Mesodermal cell (in vitro differentiated cells): ENCODE results near the gene GTPBP10. TPM values are rescaled to one million over a fixed set of nuclear protein-coding genes. Genes with fewer than 3 reads are reported as not detected.
A peak's percentile ranks its signal among the peaks of the same experiment; 100 is the strongest.

Source experiments
- H3K27ac ChIP-seq: 2 replicates; pipeline ENCODE4 v1.7.0; 2013; ENCODE audit warnings: mild to moderate bottlenecking, low read depth, low read length, moderate library complexity; ENCODE audit not compliant: severe bottlenecking
- H3K36me3 ChIP-seq: 2 replicates; pipeline ENCODE4 v1.7.1; 2013; ENCODE audit warnings: mild to moderate bottlenecking, low read length, moderate library complexity; ENCODE audit not compliant: control insufficient read depth, insufficient read depth
- H3K4me1 ChIP-seq: one replicate; pipeline ENCODE4 v1.7.1; 2013; ENCODE audit warnings: mild to moderate bottlenecking, low read length; ENCODE audit not compliant: insufficient read depth, control insufficient read depth, poor library complexity, severe bottlenecking
- H3K4me3 ChIP-seq: 2 replicates; pipeline ENCODE4 v1.7.0; 2013; ENCODE audit warnings: low read length, control low read depth, mild to moderate bottlenecking; ENCODE audit not compliant: insufficient read depth, poor library complexity, severe bottlenecking; ENCODE audit errors: extremely low read depth
- H3K9me3 ChIP-seq: 2 replicates; pipeline ENCODE4 v1.7.1; 2013; ENCODE audit warnings: mild to moderate bottlenecking, low read length, moderate library complexity; ENCODE audit not compliant: control insufficient read depth
- WGBS, 2 experiments: methylation state at CpG; one replicate each; pipeline ENCODE4 v1.1.5; 2013; ENCODE audit warnings: missing lambda C conversion rate in 2 of 2; ENCODE audit not compliant: insufficient coverage in 2 of 2; 5-methylcytosine and 5-hydroxymethylcytosine counted together
- polyA plus RNA-seq, 2 experiments: library from polyadenylated mRNA; stranded (reverse); fragments of 50-300 nt; gene quantifications; one replicate each; pipeline ENCODE4 v1.2.3, GENCODE V29; 2013

GTPBP10 gene, protein sequence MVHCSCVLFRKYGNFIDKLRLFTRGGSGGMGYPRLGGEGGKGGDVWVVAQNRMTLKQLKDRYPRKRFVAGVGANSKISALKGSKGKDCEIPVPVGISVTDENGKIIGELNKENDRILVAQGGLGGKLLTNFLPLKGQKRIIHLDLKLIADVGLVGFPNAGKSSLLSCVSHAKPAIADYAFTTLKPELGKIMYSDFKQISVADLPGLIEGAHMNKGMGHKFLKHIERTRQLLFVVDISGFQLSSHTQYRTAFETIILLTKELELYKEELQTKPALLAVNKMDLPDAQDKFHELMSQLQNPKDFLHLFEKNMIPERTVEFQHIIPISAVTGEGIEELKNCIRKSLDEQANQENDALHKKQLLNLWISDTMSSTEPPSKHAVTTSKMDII
- 17.7 TPM for polyA plus RNA-seq (2013, experiment 1 of 2)
- polyA plus RNA-seq (2013, experiment 2 of 2) = 19.1 TPM

DNA sequence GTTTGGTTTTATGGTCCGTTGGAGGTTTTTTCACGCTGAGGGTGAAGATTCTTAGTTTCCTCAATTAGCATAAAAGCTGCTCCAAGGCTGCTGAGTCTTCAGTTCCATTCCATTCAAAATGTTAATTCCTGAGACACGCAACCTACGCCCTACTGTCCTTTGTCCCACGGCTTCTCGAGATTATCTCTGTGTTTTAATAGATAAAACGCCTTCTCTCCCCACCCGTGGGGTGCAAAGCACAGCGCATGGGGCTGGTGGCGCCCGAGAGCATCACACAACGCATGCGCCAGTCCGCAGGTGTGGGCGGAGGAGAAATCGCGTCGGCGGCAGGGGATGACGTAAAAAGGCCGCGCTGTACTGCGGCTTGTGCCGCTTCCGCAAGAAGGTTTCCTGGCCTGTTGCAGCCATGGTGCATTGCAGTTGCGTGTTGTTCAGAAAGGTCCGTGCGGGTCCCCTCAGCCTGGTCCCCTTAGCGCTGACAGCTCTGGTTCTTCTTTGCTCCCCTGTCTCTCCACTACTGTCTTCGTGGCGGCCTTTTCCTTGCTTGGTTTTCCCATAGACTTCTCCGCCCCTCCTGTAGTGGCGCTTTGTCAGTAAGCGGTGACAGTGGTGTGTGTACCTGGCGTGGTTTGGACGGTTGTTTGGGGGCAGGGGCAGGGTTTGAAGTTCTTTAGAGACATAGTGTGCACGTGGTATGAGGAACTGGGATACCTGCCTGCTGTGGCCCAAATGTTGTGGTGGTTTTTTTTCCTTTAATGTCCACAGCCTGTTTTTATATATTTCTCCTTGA, at the start of gene GTPBP10:
GTPBP10 (plus strand) TSS at position 381 of the 790 bp plus-strand sequence; CDS start at position 407, 26 bp downstream.
- Histone ChIP-seq H3K27ac (peak within 1 kb of the TSS; percentile 89), H3K4me1 (peaks cover 9% of the 10 kb centered on the region), H3K9me3 (no peaks in the 10 kb centered on the region), H3K36me3 (no peaks in the 10 kb centered on the region), H3K4me3 (peak within 1 kb of the TSS; percentile 94)
- WGBS, 2 experiments = 0% methylated on average over 26 to 28 of the region's 37 CpGs

GRCh38 chr7:90298145-90299038, 48.1 kb upstream of the GTPBP10 start:
- H3K9me3 ChIP-seq = peaks cover 5% of the 10 kb centered on the region
- WGBS, 2 experiments = no CpG with 5 or more reads among the region's 5 CpGs
- no peak overlapping the region for H3K27ac ChIP-seq
- no peaks in the 10 kb centered on the region for H3K4me1 ChIP-seq
- no peak overlapping the region for H3K4me3 ChIP-seq
- no peaks in the 10 kb centered on the region for H3K36me3 ChIP-seq

GRCh38 chr7:90303241-90303640, 43.3 kb upstream of the GTPBP10 start:
- H3K36me3 ChIP-seq = no peaks in the 10 kb centered on the region
- H3K9me3 ChIP-seq = no peaks in the 10 kb centered on the region
- no CpG with 5 or more reads among the region's 1 CpG for WGBS, 2 experiments
- no peak overlapping the region for H3K27ac ChIP-seq
- H3K4me1 ChIP-seq = no peaks in the 10 kb centered on the region
- H3K4me3 ChIP-seq = no peak overlapping the region

- H3K27ac ChIP-seq = no peak overlapping the region
- no peaks in the 10 kb centered on the region for H3K4me1 ChIP-seq
- no peak overlapping the region for H3K4me3 ChIP-seq
- H3K9me3 ChIP-seq = no peaks in the 10 kb centered on the region
- WGBS, 2 experiments = 100% methylated on average over 1 of the region's 5 CpGs; no CpG with 5 or more reads in 1 of the 2 experiments
- H3K36me3 ChIP-seq = no peaks in the 10 kb centered on the region
Measured at GRCh38 chr7:90309872-90310271, 36.6 kb upstream of the GTPBP10 start.

- Histone ChIP-seq H3K9me3 (no peaks in the 10 kb centered on the region), H3K4me1 (no peaks in the 10 kb centered on the region), H3K27ac (no peak overlapping the region), H3K4me3 (no peak overlapping the region), H3K36me3 (no peaks in the 10 kb centered on the region)
Measured at GRCh38 chr7:90311175-90311574, 35.3 kb upstream of the GTPBP10 start.

- Histone ChIP-seq H3K36me3 (no peaks in the 10 kb centered on the region), H3K9me3 (no peaks in the 10 kb centered on the region), H3K27ac (no peak overlapping the region), H3K4me1 (no peaks in the 10 kb centered on the region), H3K4me3 (no peak overlapping the region)
- WGBS, 2 experiments = no CpG with 5 or more reads among the region's 2 CpGs
Measured at GRCh38 chr7:90312745-90313144, 33.8 kb upstream of the GTPBP10 start.

GRCh38 chr7:90313907-90314306, 32.6 kb upstream of the GTPBP10 start:
- Histone ChIP-seq H3K4me1 (no peaks in the 10 kb centered on the region), H3K4me3 (no peak overlapping the region), H3K36me3 (no peaks in the 10 kb centered on the region), H3K27ac (no peak overlapping the region), H3K9me3 (no peaks in the 10 kb centered on the region)
- WGBS, 2 experiments = 90 to 100% methylated on average over 1 to 2 of the region's 4 CpGs

GRCh38 chr7:90320014-90320413, 26.5 kb upstream of the GTPBP10 start:
- no peaks in the 10 kb centered on the region for H3K4me1 ChIP-seq
- H3K36me3 ChIP-seq = no peaks in the 10 kb centered on the region
- H3K27ac ChIP-seq = no peak overlapping the region
- no peaks in the 10 kb centered on the region for H3K9me3 ChIP-seq
- 94 to 100% methylated on average over 1 to 2 of the region's 7 CpGs for WGBS, 2 experiments
- no peak overlapping the region for H3K4me3 ChIP-seq

GRCh38 chr7:90320418-90320800, 26.1 kb upstream of the GTPBP10 start:
- Histone ChIP-seq H3K36me3 (no peaks in the 10 kb centered on the region), H3K4me3 (no peak overlapping the region), H3K9me3 (no peaks in the 10 kb centered on the region), H3K27ac (no peak overlapping the region), H3K4me1 (no peaks in the 10 kb centered on the region)
- 0 to 63% methylated on average over 1 to 5 of the region's 7 CpGs for WGBS, 2 experiments

DNA sequence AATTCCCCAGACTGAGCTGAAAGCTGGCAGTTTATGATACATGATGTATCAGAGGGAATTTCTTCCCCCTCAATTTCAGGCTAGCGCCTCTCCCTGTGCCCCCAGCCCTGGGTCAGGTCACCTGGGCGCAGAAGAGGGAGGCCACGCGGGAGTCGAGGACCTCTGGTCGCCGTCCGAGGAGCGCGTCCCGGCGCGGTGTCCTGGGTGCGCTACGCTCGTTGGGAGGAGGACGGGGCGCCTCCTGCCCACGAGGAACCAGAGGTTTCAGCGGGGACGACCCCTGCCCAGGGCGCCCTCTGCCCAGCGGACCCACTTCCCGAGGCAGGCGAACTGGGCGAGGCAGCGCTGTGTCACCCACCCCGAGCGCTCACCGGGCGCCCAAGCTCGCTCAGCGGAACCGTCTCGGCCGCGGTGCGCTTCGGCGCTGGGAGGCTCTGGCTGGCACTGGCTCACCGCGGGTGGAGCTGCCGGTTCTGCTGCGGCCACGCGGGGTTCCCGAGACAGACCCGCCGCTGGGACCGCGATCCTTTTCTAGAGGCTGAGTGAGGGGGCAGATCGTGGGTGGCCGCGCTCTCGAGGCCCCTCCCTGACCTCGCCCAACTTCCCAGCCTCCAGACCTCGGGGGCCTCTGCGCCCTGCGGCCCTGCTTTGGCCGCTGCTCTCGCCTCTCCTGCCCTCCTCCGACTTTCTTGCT, 25.6 kb upstream of the GTPBP10 start, which contains the start of gene FAM237B:
FAM237B (minus strand) TSS at position 504 of the 694 bp plus-strand sequence. CDS start 1,556 bp downstream, outside the sequence.
- H3K9me3 ChIP-seq = no peaks in the 10 kb centered on the region
- 3% methylated on average over 47 to 60 of the region's 62 CpGs for WGBS, 2 experiments
- H3K36me3 ChIP-seq = no peaks in the 10 kb centered on the region
- no peaks in the 10 kb centered on the region for H3K4me1 ChIP-seq
- no peak within 1 kb of the TSS for H3K27ac ChIP-seq
- peak within 1 kb of the TSS; percentile 29 for H3K4me3 ChIP-seq
